Right forelimb (tissue), 1 donor: Measurements from ENCODE around the gene CFAP73.

Source experiments
- DNase-seq: peaks from one replicate; pipeline ENCODE4 v3.0.0-alpha.2; 2018

Gene CFAP73

DNA sequence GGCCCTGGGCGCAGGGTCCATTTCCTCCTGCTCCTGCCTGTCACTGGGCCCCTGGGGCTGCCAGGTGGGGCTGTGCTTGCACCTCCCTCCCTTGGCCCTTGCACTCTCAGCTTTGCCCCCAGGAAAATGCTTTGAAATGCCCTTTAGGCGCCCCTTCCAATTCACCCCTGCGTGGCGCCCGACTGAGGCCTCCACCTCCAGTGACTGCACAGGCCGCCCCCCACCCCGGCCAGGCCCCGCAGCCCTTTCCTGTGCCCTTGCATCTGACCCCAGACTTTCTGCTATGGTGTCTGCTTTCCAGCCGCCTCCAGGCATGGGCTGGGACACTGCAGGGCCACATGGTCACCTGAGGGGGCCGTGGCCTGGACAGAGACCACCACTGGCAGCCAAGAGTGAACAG is 18.3 kb downstream of the CFAP73 start:
- no peak for DNase-seq

DNA sequence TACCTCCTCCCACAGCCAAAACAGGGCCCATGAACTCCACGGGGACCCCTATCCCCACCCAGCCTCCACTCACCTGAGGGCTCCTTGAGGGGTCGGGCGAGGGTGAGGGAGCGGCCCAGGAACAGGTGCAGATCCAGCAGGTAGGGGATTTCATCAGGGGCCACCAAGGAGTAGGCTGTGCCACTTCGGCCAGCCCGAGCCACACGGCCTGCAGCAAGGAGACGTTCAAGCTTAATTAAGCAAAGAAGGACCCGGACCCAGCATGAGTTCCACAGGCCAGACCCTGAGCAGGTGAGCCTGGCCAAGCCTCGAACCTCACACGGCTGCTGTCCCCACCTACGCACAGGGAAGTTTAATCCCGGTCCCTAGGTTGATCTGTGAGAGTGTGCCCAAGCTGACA is 20.2 kb downstream of the CFAP73 start:
- no peak for DNase-seq

GRCh38 chr12:113170457-113170856 is 20.9 kb downstream of the CFAP73 start:
- no peak for DNase-seq

GRCh38 chr12:113170926-113171325 is 21.4 kb downstream of the CFAP73 start:
- DNase-seq, result no peak

GRCh38 chr12:113171543-113171942 is 22.0 kb downstream of the CFAP73 start:
- DNase-seq, result no peak

- DNase-seq, result no peak
These were observed 22.7 kb downstream of the CFAP73 start for GRCh38 chr12:113172185-113172584.

DNA sequence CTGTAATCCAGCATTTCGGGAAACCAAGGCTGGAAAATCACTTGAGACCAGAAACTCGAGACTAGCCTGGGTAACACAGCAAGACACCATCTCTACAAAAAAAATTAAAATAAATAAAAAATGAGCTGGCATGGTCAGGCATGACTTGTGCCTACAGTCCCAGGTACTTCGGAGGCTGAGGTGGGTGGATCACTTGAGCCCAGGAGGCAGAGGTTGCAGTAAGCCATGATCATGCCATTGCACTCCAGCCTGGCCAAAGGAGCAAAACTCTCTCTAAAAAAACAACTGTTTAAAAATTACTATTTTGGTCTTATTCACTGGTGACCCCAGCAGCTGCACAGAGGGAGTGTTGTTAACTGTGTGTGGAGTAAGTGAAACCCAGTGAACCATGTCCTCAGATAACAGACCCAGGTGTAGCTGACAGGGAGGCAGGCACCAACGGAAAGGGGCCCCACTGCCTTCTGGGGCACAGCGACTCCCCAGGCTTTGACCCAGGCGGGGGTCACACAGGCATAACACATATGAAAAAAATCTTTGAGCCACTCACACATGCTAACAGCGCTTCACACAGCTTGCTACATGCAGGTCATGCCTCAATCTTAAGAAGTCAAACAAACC is 23.7 kb downstream of the CFAP73 start:
- no peak for DNase-seq

DNA sequence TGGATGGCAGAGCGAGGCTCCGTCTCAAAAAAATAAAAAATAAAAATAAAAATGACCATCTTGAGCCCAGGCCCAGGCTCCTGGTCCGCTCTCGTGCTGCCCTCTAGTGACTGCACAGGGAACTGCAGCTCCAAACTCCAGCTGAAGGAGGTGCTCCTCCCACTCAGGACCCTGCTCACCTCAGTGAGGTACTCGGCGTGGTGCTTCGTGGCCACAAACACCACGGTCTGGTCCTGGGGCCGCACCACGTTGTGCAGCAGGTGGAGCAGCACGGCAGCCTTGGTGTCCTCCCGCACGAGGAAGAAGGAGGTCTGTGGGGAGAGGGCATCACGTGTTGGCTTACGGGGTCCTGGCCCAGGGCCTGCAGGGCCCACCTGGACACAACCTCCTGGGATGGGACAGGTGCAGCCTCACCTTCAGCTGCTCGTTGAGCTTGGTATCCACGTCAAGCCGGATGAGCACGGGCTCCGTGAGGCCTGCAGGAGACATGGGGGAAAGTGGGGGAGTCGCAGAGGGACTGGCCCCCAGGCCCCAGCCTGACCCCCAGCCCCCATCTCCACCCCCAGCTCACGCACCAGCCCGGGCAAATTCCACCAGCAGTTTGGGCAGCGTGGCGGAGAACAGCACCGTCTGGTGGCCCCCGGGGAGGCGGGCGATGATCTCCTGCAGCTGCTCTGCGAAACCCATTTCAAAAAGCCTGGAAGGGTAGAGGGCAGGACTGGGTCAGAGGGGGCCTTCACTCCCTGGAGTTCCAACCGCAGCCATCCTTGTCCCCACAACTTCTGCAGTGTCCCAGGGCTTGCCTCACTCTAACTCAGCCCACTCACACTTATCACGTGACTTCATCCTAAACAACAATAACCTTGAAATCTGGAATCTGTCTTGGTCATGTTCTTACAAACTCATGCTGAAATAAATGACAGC is 25.2 kb downstream of the CFAP73 start:
- peak; percentile 83 for DNase-seq

DNA sequence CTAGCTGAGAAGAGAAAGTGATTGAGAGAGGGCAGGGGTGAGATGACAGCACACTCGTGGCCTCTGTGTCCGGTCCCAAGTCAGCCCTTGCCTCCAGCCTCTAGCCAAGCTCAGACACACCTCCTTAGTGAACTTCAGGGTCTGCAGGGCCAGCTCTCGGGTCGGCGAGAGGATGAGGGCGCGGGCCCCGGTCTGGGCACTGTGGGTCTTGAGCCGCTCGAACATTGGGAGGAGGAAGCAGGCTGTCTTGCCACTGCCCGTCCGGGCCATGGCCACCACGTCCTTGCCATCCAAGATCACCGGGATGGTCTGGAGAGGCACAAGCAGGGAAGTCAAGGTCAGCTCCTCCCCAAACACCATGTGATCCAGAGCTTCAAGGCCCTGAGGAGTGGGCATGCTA is 29.5 kb downstream of the CFAP73 start:
- no peak for DNase-seq

DNA sequence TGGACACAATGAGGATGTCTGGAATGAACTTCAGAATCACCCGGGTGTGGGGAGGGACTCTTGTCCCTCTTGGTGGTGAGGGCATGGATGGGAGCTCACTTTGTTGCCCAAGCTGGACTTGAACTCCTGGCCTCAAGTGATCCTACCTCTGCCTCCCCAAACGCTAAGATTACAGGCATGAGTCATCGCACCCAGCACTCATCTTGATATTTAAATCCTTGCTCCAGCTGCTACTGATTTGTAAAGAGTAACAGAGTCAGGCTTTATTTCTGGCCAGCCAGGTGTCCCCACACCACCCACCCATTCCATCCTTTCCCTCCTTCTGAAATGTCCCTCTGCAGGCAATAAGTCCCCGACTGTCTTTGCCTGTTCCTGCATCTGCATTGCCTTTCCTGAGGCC is 30.8 kb downstream of the CFAP73 start:
- DNase-seq, result no peak

DNA sequence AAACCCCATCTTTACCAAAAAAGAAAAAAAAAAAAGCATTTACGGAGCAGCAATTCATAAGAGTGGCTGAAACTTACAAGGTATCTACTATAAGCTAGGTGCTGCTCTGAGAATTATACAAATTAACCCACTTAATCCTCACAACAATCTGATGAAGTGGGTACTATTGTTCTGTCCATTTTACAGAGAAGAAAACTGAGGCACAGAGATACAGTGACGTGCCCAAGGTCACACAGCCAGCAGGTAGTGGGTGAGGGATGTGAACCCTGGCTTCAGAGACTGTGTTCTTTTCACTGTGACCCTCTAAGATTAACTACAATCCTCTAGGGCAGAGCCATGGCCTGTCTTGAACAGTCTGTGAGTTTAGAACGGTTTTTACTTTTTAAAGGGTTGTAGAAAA is 32.5 kb downstream of the CFAP73 start:
- DNase-seq, result no peak

- DNase-seq, result no peak
These were observed 33.6 kb downstream of the CFAP73 start for GRCh38 chr12:113183030-113183589.

- no peak for DNase-seq
These were observed 34.8 kb downstream of the CFAP73 start for GRCh38 chr12:113184098-113184899.

GRCh38 chr12:113184900-113185179 is 35.3 kb downstream of the CFAP73 start:
- DNase-seq, result peak; percentile 94

DNA sequence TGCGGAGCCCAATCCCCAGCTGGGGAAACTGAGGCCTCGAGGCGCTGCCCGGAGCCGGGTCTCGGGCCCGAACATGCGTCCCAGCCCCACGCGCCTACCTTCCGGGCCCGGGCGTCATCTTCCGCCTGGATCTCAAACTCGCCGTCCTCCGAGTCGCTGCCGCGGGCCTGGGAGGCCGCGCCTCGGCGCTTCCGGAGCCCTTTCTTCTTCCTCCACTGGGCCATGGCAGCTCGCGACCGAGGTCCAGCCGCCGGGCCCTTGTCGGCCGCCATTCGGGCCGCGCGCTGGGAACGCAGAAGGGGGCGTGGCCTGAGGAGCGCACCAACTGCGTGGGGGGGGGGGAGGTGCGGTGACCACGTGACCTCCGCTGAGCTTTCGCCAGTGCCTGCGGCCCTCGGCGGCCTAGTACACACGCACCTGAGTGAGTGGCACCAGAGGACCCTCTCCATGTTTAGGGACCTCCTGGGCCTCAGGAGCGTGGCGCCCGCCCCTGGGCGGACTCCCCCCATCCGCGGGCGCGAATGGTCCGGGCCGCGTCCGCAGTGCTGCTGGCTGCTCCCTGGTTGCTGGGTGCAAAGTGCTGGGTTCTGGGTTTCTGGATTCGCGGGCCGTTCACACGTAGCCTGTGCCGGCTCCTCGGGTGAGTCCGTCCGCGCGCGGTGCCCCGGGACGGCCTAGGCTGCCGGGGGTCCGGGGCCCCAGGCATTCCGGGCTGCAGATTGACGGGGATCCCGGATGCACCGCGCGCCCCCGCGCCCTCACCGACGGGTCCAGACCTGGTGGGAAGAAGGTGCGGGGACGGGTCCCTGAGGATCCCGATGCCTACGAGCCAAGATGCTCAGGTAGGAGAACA is 35.9 kb downstream of the CFAP73 start, which contains the start of the genes DDX54 and RITA1:
Gene DDX54, minus strand, starts transcription at position 299 of the 853 bp plus-strand sequence. Its CDS starts 27 bp downstream, at position 272.
Gene RITA1, plus strand, starts transcription at position 542 of the 853 bp plus-strand sequence. CDS start 1,026 bp downstream, outside the sequence.
- DNase-seq, result peak; percentile 93

DNA sequence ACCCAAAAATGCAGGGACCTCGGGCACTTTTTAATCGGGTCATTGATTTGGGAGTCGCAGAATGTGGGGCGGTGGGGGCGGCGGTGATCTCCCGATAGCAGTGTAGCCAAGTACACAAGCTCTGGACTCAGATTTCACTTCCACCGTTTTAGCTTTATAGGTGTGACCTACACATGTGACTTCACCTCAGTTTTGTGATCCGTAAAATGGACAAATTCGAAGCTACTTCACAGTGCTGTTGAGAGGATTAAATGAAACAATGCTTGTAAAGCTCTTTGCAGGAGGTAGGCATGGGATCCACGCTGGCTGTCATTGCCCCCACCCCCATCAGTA is 36.5 kb downstream of the CFAP73 start:
- DNase-seq, result no peak

DNA sequence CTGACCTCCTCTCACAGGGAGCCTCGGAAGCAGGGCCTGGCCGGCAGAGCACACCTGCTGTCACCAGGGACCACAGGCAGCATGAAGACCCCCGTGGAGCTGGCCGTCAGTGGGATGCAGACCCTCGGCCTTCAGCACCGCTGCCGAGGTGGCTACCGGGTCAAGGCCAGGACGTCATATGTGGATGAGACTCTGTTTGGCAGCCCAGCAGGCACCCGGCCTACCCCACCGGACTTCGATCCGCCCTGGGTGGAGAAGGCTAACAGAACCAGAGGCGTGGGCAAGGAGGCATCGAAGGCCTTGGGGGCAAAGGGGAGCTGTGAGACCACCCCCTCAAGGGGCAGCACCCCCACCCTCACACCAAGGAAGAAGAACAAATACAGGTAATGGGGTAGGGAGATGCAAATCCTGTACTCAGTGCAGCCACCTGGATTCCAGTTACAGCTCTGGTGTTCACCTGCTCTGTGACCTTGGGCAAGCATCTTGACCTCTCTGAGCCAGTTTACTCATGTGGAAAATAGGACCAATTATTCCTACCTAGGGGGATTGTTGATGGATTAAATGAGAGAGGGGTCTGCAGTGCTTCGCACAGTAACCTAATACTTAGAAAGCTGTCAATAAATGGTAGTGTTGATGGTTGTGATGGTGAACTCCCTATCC is 37.3 kb downstream of the CFAP73 start:
- DNase-seq, result no peak

- DNase-seq, result no peak
These were observed 39.8 kb downstream of the CFAP73 start for GRCh38 chr12:113189361-113189760.

DNA sequence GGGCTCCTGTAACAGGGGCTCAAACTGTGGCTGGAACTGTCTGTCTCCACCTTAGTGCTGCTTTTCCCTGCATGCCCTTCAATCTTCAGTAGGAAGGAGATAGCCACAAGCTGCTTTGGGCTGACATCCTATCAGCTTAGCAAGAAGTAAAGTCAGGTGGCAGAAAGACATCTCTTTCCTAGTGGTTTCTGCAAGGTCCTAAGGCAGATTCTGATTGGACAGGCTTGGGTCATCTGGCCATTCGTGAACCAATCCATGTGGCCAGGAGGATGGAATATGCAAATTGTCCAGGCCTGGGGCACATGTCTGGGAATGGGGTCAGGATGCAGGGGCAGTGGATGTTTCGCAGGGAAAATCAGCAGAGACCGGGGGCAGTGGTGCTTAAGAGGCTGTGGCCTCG is 41.2 kb downstream of the CFAP73 start:
- no peak for DNase-seq

GRCh38 chr12:113191227-113191626 is 41.7 kb downstream of the CFAP73 start:
- no peak for DNase-seq

- no peak for DNase-seq
These were observed 45.5 kb downstream of the CFAP73 start for GRCh38 chr12:113194971-113195391.

DNA sequence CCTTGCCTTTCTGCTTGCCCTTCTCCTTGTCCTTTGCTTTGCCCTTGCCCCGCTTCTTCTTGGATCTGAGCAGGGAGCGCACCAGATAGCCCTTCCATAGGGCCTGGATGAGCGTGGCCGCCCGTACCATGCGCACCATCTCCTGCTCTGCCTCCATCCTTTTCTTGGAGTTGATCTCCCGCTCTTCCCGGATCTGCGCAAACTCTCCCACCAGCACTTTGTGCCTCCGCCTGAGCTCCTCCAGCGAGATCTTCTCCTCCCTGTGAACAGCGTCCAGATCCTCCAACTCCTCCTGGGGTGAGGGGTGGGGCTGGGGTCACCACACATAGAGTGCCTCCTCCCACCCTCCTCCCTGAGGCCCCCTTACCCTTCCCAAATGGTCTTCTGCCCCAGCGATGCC is 46.1 kb downstream of the CFAP73 start:
- no peak for DNase-seq
